Measurements from ENCODE around the gene NUSAP1.

NUSAP1 gene

GRCh38 chr15:41429003-41429890, 96.6 kb downstream of the NUSAP1 start:
- no peak for DNase-seq (ENCODE audit: low read depth)
- H3K4me3 ChIP-seq (ENCODE audit: control insufficient read depth, low read depth, low read length): no peak overlapping the region
- TF ChIP-seq CTCF (IDR thresholded peaks at IDR 0.05; ENCODE audit: control insufficient read depth, insufficient read depth, low read depth, low read length, missing control alignments): no peak
